Gastrocnemius medialis (tissue), 4 donors: ENCODE results near the gene EFHD2.

Source experiments
- POLR2A ChIP-seq, 2 donors: fragments of 450-650 bp; IDR thresholded peaks; one replicate each; pipeline ENCODE4 v1.6.1; 2017; ENCODE audit warnings: antibody characterized with exemption in 2 of 2, mild to moderate bottlenecking in 2 of 2, moderate library complexity in 2 of 2
- TF ChIP-seq, protein P1 (sequence below), 5 experiments: fragments of 450-650 bp in 3 of 5; fragments of 200-600 bp in 2 of 5; sonication (generic) in 2 of 5; IDR thresholded peaks in 4 of 5; conservative IDR thresholded peaks in 1 of 5; 1 replicate in 4 of 5; 2 replicates in 1 of 5; pipeline ENCODE4 v1.5.1; 2016 to 2019; ENCODE audit warnings: antibody characterized with exemption in 5 of 5, mild to moderate bottlenecking in 3 of 5, moderate library complexity in 3 of 5

DNA sequence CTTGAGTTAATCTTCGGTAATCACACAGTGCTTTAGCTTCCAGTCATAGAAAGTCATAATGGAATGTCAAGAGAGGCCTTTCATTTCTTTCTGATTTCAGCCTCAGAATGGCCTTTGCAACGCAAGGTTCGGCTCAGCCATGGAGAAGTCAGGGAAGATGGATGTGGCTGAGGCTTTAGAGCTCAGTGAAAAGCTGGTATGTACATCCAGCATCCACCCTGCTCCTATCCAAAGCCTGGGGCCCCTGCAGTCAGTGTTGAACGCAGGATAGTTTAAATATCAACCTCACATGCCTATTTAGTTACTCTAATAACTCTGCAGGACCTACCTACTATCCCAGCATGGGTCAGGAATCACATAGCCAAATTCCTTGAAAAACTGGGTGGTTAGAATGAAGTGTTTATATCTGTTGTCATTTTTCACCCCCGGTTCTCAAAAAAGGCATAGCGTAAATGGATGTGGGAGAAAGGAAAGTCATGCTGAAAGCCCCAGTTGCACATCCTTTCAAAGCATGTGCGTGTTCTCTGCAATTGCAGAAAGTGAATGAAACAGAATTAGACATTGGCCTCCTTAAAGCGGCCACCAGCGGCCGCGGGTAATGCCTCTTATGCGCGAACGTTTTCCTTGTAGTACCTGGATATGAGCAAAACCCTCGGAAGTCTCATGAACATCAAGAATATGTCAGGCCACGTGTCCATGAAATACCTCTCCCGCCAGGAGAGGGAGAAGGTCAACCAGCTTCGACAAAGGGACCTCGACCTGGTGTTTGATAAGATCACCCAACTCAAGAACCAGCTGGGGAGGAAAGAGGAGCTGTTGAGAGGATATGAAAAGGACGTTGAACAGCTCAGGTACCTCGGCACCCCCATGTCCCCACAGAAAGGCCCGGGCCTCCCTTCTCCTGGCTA lies 28.8 kb upstream of the EFHD2 start:
- TF ChIP-seq, protein P1, sequence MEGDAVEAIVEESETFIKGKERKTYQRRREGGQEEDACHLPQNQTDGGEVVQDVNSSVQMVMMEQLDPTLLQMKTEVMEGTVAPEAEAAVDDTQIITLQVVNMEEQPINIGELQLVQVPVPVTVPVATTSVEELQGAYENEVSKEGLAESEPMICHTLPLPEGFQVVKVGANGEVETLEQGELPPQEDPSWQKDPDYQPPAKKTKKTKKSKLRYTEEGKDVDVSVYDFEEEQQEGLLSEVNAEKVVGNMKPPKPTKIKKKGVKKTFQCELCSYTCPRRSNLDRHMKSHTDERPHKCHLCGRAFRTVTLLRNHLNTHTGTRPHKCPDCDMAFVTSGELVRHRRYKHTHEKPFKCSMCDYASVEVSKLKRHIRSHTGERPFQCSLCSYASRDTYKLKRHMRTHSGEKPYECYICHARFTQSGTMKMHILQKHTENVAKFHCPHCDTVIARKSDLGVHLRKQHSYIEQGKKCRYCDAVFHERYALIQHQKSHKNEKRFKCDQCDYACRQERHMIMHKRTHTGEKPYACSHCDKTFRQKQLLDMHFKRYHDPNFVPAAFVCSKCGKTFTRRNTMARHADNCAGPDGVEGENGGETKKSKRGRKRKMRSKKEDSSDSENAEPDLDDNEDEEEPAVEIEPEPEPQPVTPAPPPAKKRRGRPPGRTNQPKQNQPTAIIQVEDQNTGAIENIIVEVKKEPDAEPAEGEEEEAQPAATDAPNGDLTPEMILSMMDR (IDR thresholded peaks at IDR 0.05 in 4 of 5, conservative IDR thresholded peaks at IDR 0.05 in 1 of 5), result no peak
- TF ChIP-seq POLR2A (IDR thresholded peaks at IDR 0.05), result no peak
